Right lobe of liver (tissue), 4 donors: ENCODE measurements around the gene CTXN2.

Experiments used
- POLR2A ChIP-seq: fragments of 450-650 bp; IDR thresholded peaks from one replicate; pipeline ENCODE4 v1.6.1; 2017; ENCODE audit warnings: antibody characterized with exemption, mild to moderate bottlenecking
- TF ChIP-seq, protein P1 (sequence below), 4 donors: fragments of 200-600 bp in 3 of 4; fragments of 450-650 bp in 1 of 4; IDR thresholded peaks; one replicate each; pipeline versions ENCODE4 v1.5.1 to v1.8.0; 2016 to 2022; ENCODE audit warnings: antibody characterized with exemption in 4 of 4, mild to moderate bottlenecking in 2 of 4
- donor health status: DM: no; HTN: no; CAD: no.
- donor health status: DM: no; HTN: no; CAD: no.
- donor health status: DM: no; HTN: yes; CAD: no.

DNA sequence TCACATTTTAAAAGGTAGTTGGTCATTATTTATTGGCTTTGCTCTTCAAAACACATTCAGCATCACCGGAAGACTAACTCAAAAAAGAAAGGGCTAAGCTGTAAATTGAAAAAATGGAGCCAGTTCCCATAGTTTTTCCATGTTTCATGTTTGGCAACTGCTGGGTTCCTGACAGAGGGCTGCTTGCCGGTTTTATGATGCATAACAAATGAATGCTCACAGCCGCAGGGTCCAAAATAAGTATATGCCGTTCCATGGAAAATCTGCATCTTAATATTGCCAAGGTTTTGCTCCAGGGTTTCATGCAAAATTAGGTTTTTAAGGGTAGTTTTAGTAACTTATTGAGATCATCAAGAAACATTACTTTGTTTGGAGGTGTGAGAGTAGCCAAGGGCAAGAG lies 30.4 kb downstream of the CTXN2 start:
- TF ChIP-seq, protein P1, sequence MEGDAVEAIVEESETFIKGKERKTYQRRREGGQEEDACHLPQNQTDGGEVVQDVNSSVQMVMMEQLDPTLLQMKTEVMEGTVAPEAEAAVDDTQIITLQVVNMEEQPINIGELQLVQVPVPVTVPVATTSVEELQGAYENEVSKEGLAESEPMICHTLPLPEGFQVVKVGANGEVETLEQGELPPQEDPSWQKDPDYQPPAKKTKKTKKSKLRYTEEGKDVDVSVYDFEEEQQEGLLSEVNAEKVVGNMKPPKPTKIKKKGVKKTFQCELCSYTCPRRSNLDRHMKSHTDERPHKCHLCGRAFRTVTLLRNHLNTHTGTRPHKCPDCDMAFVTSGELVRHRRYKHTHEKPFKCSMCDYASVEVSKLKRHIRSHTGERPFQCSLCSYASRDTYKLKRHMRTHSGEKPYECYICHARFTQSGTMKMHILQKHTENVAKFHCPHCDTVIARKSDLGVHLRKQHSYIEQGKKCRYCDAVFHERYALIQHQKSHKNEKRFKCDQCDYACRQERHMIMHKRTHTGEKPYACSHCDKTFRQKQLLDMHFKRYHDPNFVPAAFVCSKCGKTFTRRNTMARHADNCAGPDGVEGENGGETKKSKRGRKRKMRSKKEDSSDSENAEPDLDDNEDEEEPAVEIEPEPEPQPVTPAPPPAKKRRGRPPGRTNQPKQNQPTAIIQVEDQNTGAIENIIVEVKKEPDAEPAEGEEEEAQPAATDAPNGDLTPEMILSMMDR (IDR thresholded peaks at IDR 0.05) = no peak
- no peak for TF ChIP-seq POLR2A
